Smooth muscle cell (in vitro differentiated cells): Measurements from ENCODE around the gene SNAPC3. TPM values are rescaled to one million over a fixed set of nuclear protein-coding genes. Genes with fewer than 3 reads are reported as not detected.

Experiments used
- DNase-seq: peaks from one replicate; lab custom pipeline; 2025; ENCODE audit not compliant: unreplicated experiment; lab: John Stamatoyannopoulos, UW
- H2AFZ ChIP-seq: fragments of 200-600 bp; sonication (generic); 2 replicates; pipeline ENCODE4 v1.6.0; 2016; ENCODE audit warnings: antibody characterized with exemption, low read depth, mild to moderate bottlenecking
- H3F3A ChIP-seq: fragments of 200-600 bp; sonication (generic); 2 replicates; pipeline ENCODE4 v1.6.0; 2017; ENCODE audit warnings: antibody characterized with exemption, low read depth
- H3K27ac ChIP-seq: fragments of 200-600 bp; sonication (generic); 2 replicates; pipeline ENCODE4 v1.5.1; 2016; ENCODE audit warnings: low read depth, mild to moderate bottlenecking
- H3K27me3 ChIP-seq: fragments of 200-600 bp; sonication (generic); 2 replicates; pipeline ENCODE4 v1.6.1; 2016; ENCODE audit warnings: low read depth, mild to moderate bottlenecking
- H3K36me3 ChIP-seq: fragments of 200-600 bp; sonication (generic); 2 replicates; pipeline ENCODE4 v1.5.1; 2016; ENCODE audit warnings: low read depth
- H3K4me1 ChIP-seq: fragments of 200-600 bp; sonication (generic); 2 replicates; pipeline ENCODE4 v1.5.1; 2016; ENCODE audit warnings: low read depth
- H3K4me2 ChIP-seq: fragments of 200-600 bp; sonication (generic); 2 replicates; pipeline ENCODE4 v1.6.0; 2016; ENCODE audit warnings: mild to moderate bottlenecking
- H3K4me3 ChIP-seq: fragments of 200-600 bp; sonication (generic); 2 replicates; pipeline ENCODE4 v1.5.1; 2016; ENCODE audit warnings: mild to moderate bottlenecking
- H3K79me2 ChIP-seq: fragments of 200-600 bp; sonication (generic); 2 replicates; pipeline ENCODE4 v1.6.0; 2016; ENCODE audit warnings: low read depth, mild to moderate bottlenecking
- H3K9ac ChIP-seq: fragments of 200-600 bp; sonication (generic); 2 replicates; pipeline ENCODE4 v1.6.0; 2016; ENCODE audit warnings: low read depth
- H3K9me3 ChIP-seq: fragments of 200-600 bp; sonication (generic); replicated peaks from 2 replicates; pipeline ENCODE4 v1.5.1; 2016; ENCODE audit warnings: low read depth
- H4K20me1 ChIP-seq: fragments of 200-600 bp; sonication (generic); 2 replicates; pipeline ENCODE4 v1.6.0; 2016; ENCODE audit warnings: low read depth
- CTCF ChIP-seq: fragments of 200-600 bp; sonication (generic); IDR thresholded peaks from 2 replicates; pipeline ENCODE4 v1.5.1; 2017; ENCODE audit warnings: borderline replicate concordance, mild to moderate bottlenecking, antibody characterized with exemption; ENCODE audit not compliant: insufficient read depth, poor library complexity, severe bottlenecking
- WGBS: methylation state at CpG from one replicate; pipeline ENCODE4 v1.1.7; 2016; ENCODE audit warnings: low lambda C conversion rate; 5-methylcytosine and 5-hydroxymethylcytosine counted together
- polyA plus RNA-seq: library from polyadenylated mRNA; unstranded; fragments of >200 nt; fragmentation: Nextera tagmentation; extraction: Ambion mirVana; gene quantifications from 2 replicates; pipeline ENCODE4 v1.2.1, GENCODE V29; 2016
- total RNA-seq: library from RNA; depleted of rRNA; stranded (reverse); fragments of >200 nt; gene quantifications from 2 replicates; pipeline ENCODE4 v1.2.3, GENCODE V29; 2014

The SNAPC3 gene
- total and polyA plus RNA-seq, 2 experiments from 2014 or later, result 25.0 to 53.7 TPM

DNA sequence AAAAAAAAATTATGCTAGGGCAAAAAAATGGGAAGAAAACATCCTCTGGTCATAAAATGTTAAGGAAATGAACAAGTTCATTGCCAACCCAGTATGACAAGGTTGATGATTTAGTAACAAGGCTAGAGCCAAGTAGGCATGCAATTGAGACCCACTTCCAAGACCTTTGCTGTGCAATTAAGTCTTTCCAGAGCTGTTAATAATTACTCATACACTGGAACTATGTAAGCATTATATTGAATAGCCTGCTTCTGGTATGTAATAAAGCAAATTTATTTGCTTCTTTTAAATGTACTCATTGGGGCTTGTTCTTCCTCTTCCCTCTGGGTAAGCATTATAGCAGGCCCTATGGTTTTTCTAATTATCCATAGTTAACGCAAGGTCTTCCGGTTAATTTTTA lies 32.5 kb upstream of the SNAPC3 start:
- Histone ChIP-seq H3K27me3 (no peaks in the 10 kb centered on the region), H3K9me3 (no peaks in the 10 kb centered on the region), H3K79me2 (no peaks in the 10 kb centered on the region), H2AFZ (no peak overlapping the region), H3K9ac (no peak overlapping the region), H3K4me3 (no peak overlapping the region), H3F3A (no peaks in the 10 kb centered on the region), H3K36me3 (no peaks in the 10 kb centered on the region), H3K27ac (no peak overlapping the region), H3K4me2 (no peak overlapping the region), H4K20me1 (no peaks in the 10 kb centered on the region), H3K4me1 (no peaks in the 10 kb centered on the region)
- TF ChIP-seq CTCF, result no peak
- 91% methylated on average over 2 of the region's 2 CpGs for whole genome bisulfite sequencing
- no peak for DNase-seq

GRCh38 chr9:15392363-15392762 lies 30.3 kb upstream of the SNAPC3 start:
- no peak overlapping the region for H3K4me2 ChIP-seq
- no peak overlapping the region for H3K9ac ChIP-seq
- WGBS, result 91% methylated on average over 5 of the region's 5 CpGs
- no peak overlapping the region for H2AFZ ChIP-seq
- no peak for TF ChIP-seq CTCF
- no peak overlapping the region for H3K4me3 ChIP-seq
- no peaks in the 10 kb centered on the region for H3K36me3 ChIP-seq
- H3K27me3 ChIP-seq, result no peaks in the 10 kb centered on the region
- H3K9me3 ChIP-seq, result no peaks in the 10 kb centered on the region
- DNase-seq, result no peak
- no peaks in the 10 kb centered on the region for H3F3A ChIP-seq
- no peak overlapping the region for H3K27ac ChIP-seq
- H4K20me1 ChIP-seq, result no peaks in the 10 kb centered on the region
- no peaks in the 10 kb centered on the region for H3K4me1 ChIP-seq
- H3K79me2 ChIP-seq, result no peaks in the 10 kb centered on the region

DNA sequence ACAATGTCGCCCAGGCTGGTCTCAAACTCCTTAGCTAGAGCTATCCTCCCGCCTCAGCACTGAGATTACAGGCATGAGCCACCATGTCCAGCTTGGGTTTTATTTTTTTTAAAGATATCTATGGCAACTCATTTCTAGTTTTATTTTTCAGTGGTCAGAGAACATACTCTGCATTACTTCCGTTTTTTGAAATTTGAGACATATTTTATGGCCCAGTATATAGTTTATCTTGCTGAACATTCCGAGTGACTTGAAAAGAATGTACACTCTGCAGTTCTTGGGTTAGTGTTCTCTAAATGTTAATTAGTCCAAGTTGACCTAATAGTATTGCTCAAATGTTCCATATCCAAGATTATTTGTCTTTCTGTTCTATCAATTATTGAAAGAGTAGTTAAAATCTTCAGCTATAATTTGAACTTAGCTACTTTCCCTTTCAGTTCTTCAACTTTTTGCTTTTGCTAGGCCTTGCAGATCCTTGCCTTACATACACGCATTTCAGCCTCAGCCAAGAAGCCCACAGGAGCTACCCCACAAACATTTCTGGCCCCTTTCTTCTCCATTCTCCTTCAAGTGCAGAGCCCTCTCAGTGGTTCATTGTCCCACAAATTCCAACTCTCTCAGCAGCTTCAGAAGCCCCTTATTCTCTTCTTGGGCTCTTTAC lies 22.3 kb upstream of the SNAPC3 start:
- 54% methylated on average over 5 of the region's 5 CpGs for WGBS
- Histone ChIP-seq H3K4me2 (no peak overlapping the region), H3K36me3 (no peaks in the 10 kb centered on the region), H3K4me1 (no peaks in the 10 kb centered on the region), H3K9me3 (no peaks in the 10 kb centered on the region), H2AFZ (peak overlapping the region; percentile 68), H3K4me3 (no peak overlapping the region), H3K79me2 (no peaks in the 10 kb centered on the region), H3K27ac (peak overlapping the region; percentile 35), H4K20me1 (no peaks in the 10 kb centered on the region), H3K27me3 (no peaks in the 10 kb centered on the region), H3F3A (no peaks in the 10 kb centered on the region), H3K9ac (no peak overlapping the region)
- no peak for TF ChIP-seq CTCF
- DNase-seq, result no peak

GRCh38 chr9:15401266-15401665 lies 21.4 kb upstream of the SNAPC3 start:
- Histone ChIP-seq H3K9me3 (no peaks in the 10 kb centered on the region), H3F3A (no peaks in the 10 kb centered on the region), H3K36me3 (no peaks in the 10 kb centered on the region), H3K27me3 (no peaks in the 10 kb centered on the region), H3K4me3 (no peak overlapping the region), H4K20me1 (no peaks in the 10 kb centered on the region), H3K27ac (no peak overlapping the region), H3K79me2 (no peaks in the 10 kb centered on the region), H3K4me2 (no peak overlapping the region), H3K4me1 (no peaks in the 10 kb centered on the region), H3K9ac (no peak overlapping the region), H2AFZ (peak overlapping the region; percentile 76)
- DNase-seq, result no peak
- no peak for TF ChIP-seq CTCF
- WGBS, result 84% methylated on average over 8 of the region's 8 CpGs
